ENCODE data around the gene EML1. TPM values are rescaled to one million over a fixed set of nuclear protein-coding genes. Genes with fewer than 3 reads are reported as not detected.

The EML1 gene
- total RNA-seq, 1 experiment from 2014 or later: 7.2 TPM

GRCh38 chr14:99918781-99919180 is 125.6 kb downstream of the EML1 start:
- no peaks in the 10 kb centered on the region for H3K36me3 ChIP-seq (ENCODE audit: control insufficient read depth, insufficient read depth, low read length)
- no peaks in the 10 kb centered on the region for H3K27me3 ChIP-seq (replicated peaks; ENCODE audit: control insufficient read depth, insufficient read depth, low read length)
- Mint-ChIP-seq H3K27me3 (ENCODE audit: insufficient read depth, unreplicated experiment) (no peaks in the 10 kb centered on the region), H3K4me1 (ENCODE audit: low read depth, unreplicated experiment) (no peaks in the 10 kb centered on the region), H3K27ac (ENCODE audit: unreplicated experiment) (no peak overlapping the region), H3K9me3 (ENCODE audit: unreplicated experiment) (no peaks in the 10 kb centered on the region), H3K4me3 (ENCODE audit: unreplicated experiment) (no peak overlapping the region), H3K36me3 (ENCODE audit: insufficient read depth, unreplicated experiment) (no peaks in the 10 kb centered on the region)
- no peak for TF ChIP-seq CTCF (IDR thresholded peaks at IDR 0.05; ENCODE audit: insufficient read depth in 1 of 2, low read depth in 1 of 2, low read length in 1 of 2, severe bottlenecking in 1 of 2, unreplicated experiment in 1 of 2)
- intact Hi-C loops (cut with micrococcal nuclease; ENCODE audit: unreplicated experiment): no loop called here
- no peaks in the 10 kb centered on the region for H3K4me1 ChIP-seq
- CTCF ChIA-PET: interaction anchor here (0.7 kb wide), 1 partner anchor 17 kb away, joined by 4 read pairs; no protein-coding TSS in a partner anchor
- DNase-seq: no peak
- no peak overlapping the region for H3K4me3 ChIP-seq (ENCODE audit: low read depth, low read length)
- no peaks in the 10 kb centered on the region for H3K9me3 ChIP-seq
- no TSS peak for BruUV-seq (replicated peaks)
- POLR2A ChIA-PET: no interaction called here

- no peaks in the 10 kb centered on the region for H3K9me3 ChIP-seq
Observed at GRCh38 chr14:99921425-99921824, 128.2 kb downstream of the EML1 start.

GRCh38 chr14:99924379-99924778 is 131.2 kb downstream of the EML1 start:
- no peaks in the 10 kb centered on the region for H3K4me1 Mint-ChIP-seq (ENCODE audit: low read depth, unreplicated experiment)
- no TSS peak for BruUV-seq (replicated peaks)
- H3K9me3 Mint-ChIP-seq (ENCODE audit: unreplicated experiment): peaks cover 9% of the 10 kb centered on the region
- intact Hi-C loops (cut with micrococcal nuclease; ENCODE audit: unreplicated experiment): no loop called here
- Histone ChIP-seq H3K27me3 (replicated peaks; ENCODE audit: control insufficient read depth, insufficient read depth, low read length) (no peaks in the 10 kb centered on the region), H3K4me1 (no peaks in the 10 kb centered on the region), H3K4me3 (ENCODE audit: low read depth, low read length) (no peak overlapping the region), H3K9me3 (no peaks in the 10 kb centered on the region), H3K36me3 (ENCODE audit: control insufficient read depth, insufficient read depth, low read length) (no peaks in the 10 kb centered on the region)
- no peaks in the 10 kb centered on the region for H3K36me3 Mint-ChIP-seq (ENCODE audit: insufficient read depth, unreplicated experiment)
- H3K27ac Mint-ChIP-seq (ENCODE audit: unreplicated experiment): no peak overlapping the region
- DNase-seq: no peak
- no peak overlapping the region for H3K4me3 Mint-ChIP-seq (ENCODE audit: unreplicated experiment)
- POLR2A ChIA-PET: no interaction called here
- CTCF ChIA-PET: no interaction called here
- H3K27me3 Mint-ChIP-seq (ENCODE audit: insufficient read depth, unreplicated experiment): no peaks in the 10 kb centered on the region
- no peak for TF ChIP-seq CTCF (IDR thresholded peaks at IDR 0.05; ENCODE audit: insufficient read depth in 1 of 2, low read depth in 1 of 2, low read length in 1 of 2, severe bottlenecking in 1 of 2, unreplicated experiment in 1 of 2)

More at GRCh38 chr14:99921425-99921824, 128.2 kb downstream of the EML1 start:
- ChIA-PET POLR2A (no interaction called here), CTCF (interaction anchor here (0.6 kb wide), 1 partner anchor 146 kb away, joined by 5 read pairs; no protein-coding TSS in a partner anchor)
- no peak for DNase-seq
- H3K9me3 Mint-ChIP-seq (ENCODE audit: unreplicated experiment): no peaks in the 10 kb centered on the region
- no peaks in the 10 kb centered on the region for H3K27me3 Mint-ChIP-seq (ENCODE audit: insufficient read depth, unreplicated experiment)
- intact Hi-C loops (cut with micrococcal nuclease; ENCODE audit: unreplicated experiment): no loop called here
- no peak for TF ChIP-seq CTCF (IDR thresholded peaks at IDR 0.05; ENCODE audit: insufficient read depth in 1 of 2, low read depth in 1 of 2, low read length in 1 of 2, severe bottlenecking in 1 of 2, unreplicated experiment in 1 of 2)
- no peak overlapping the region for H3K27ac Mint-ChIP-seq (ENCODE audit: unreplicated experiment)
- no peaks in the 10 kb centered on the region for H3K4me1 Mint-ChIP-seq (ENCODE audit: low read depth, unreplicated experiment)
- no peaks in the 10 kb centered on the region for H3K27me3 ChIP-seq (replicated peaks; ENCODE audit: control insufficient read depth, insufficient read depth, low read length)
- H3K36me3 Mint-ChIP-seq (ENCODE audit: insufficient read depth, unreplicated experiment): no peaks in the 10 kb centered on the region
- no TSS peak for BruUV-seq (replicated peaks)
- no peak overlapping the region for H3K4me3 ChIP-seq (ENCODE audit: low read depth, low read length)
- H3K4me3 Mint-ChIP-seq (ENCODE audit: unreplicated experiment): no peak overlapping the region
- no peaks in the 10 kb centered on the region for H3K4me1 ChIP-seq
- H3K36me3 ChIP-seq (ENCODE audit: control insufficient read depth, insufficient read depth, low read length): no peaks in the 10 kb centered on the region
